Activated CD4-positive, alpha-beta T cell treated with anti-CD3 and anti-CD28 coated beads, Interleukin-2, amount 50 U/mL, for 1 hour (primary cell): ENCODE measurements around the gene GPR132.

Experiments used
- DNase-seq: peaks from one replicate; pipeline ENCODE4 v3.0.0-alpha.2; 2020

Gene GPR132

GRCh38 chr14:105059925-105060565, 5.2 kb downstream of the GPR132 start:
- no peak for DNase-seq

DNA sequence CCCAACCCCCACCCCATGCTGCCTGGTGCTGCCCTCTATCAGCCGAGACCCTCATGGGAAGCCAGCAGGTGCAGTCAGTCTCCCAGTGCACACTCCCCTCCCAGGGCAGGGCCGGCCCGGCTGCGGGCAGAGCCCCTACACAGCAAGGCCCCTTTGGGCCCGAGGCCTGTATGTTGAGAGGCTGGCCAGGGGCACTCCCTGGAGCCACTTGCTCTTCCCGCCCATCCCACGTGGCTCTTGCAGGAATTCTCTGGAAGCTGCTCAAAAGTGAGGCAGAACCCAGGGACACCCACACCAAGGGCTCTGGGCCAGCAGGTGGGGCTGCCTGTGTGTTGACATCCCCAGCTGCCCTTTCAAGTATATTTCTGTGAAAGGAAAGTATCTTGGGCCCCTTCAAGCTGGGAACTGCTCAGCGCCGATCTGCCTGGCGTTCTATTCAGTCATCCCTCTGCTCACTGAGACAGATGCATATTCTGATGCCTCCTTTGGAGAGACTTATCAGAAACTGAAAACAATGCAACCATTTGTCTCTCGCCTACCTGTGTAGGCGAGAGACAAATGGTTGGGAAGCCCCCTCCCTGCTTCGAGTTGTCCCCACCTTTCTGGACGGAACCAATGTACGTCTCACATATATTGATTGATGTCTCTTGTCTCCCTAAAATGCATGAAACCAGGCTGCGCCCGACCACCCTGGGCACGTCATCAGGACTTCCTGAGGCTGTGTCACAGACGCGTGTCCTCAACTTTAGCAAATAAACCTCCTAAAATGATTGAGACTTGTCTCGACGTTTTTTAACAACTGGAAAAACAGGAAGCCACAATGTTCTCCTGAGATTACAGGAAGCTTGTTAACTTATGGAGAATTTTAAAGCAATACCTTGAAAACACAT, 6.0 kb downstream of the GPR132 start:
- peak; percentile 64 for DNase-seq

- no peak for DNase-seq
Observed at GRCh38 chr14:105058521-105059034, 6.7 kb downstream of the GPR132 start.

DNA sequence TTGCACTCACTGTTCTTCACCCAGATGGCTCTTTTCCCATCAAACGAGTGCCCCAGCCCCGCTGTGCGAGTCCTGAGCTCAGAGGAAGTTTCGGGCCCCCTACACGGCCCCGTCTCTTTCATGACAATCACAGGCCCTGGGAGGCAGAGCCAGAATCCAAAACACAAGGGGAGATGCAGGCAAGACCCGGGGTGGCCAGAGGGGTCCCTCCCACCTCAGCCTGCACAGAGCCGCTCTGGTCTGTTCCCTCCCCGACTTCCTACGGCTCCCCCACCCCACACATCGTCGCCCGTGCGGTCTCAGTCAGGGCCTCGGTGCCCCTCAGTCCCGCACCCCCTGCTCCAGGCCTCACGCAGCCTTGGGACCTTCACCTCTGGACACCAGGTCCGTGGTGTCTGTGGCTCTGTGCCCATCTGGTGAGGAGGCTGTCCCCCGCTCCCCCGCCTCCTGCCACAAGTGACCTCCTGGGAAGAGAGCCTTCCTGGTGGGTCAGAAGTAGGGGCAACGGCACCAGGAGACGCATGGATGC, 8.9 kb downstream of the GPR132 start:
- DNase-seq, result no peak

DNA sequence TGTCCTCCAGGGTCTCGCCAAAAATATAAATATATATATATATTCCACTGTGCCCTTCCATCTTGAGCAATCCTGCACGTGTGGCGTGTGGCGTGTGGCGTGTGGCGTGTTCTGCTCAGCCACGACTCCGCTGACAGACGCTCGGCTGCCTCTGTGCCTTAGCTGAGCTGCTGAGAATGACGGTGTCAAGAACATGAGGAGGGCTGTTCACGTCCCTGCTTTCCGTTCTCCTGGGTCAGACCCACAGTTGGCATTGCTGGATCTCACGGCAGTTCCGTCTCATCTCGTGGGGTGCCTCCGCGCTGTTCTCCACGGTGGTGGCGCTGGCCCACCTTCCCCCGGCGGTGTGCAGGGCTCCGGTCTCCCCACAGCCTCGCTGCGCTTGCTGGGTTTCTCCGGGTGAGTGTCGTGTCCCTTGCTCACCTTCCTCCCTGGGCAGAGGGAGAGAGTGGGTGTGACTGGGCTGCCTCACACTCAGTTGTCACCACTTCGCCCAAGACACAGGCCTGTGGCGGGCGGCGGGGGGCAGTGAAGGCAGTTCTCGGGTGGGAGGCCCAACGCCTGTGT, 9.4 kb downstream of the GPR132 start:
- DNase-seq, result no peak

GRCh38 chr14:105055334-105055733, 9.9 kb downstream of the GPR132 start:
- no peak for DNase-seq

DNA sequence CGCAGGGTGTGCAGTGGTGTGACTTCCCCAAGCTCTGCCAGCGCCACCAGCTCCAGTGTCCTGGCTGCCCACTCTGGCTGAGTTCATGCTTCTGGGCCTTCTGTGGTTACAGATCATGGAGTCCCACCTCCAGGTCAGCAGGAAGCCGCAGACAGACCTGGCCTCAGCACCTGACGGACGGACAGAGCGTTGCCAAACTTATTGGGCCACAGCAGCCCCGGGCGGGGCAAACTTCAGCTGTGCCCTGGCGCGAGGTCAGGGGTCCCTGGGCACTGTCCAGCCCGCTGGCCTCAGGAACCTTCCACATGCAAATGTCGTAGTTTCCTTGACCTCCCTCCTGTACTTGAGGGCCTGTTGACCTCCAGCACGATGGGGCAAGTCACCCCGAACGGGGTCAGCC, 11.2 kb downstream of the GPR132 start:
- no peak for DNase-seq

DNA sequence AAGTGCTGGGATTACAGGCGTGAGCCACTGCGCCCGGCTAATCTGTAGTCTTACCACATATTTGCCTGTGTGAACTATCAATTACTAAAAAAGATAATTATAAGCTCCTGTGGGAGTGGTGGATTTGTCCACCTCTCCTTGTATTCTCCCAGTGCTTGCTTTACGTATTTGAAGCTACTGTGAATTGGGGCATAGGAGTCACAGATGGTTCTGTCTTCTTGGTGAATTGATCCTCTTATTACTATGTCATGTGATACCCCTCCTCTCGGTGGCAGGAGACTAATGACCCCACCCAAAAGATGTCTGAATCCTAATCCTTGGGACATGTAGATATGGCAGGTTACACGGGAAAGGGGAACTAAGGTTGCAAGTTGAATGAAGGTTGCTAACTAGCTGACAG, 11.8 kb downstream of the GPR132 start:
- DNase-seq, result no peak

- DNase-seq, result no peak
Observed at GRCh38 chr14:105052110-105052458, 13.1 kb downstream of the GPR132 start.

DNA sequence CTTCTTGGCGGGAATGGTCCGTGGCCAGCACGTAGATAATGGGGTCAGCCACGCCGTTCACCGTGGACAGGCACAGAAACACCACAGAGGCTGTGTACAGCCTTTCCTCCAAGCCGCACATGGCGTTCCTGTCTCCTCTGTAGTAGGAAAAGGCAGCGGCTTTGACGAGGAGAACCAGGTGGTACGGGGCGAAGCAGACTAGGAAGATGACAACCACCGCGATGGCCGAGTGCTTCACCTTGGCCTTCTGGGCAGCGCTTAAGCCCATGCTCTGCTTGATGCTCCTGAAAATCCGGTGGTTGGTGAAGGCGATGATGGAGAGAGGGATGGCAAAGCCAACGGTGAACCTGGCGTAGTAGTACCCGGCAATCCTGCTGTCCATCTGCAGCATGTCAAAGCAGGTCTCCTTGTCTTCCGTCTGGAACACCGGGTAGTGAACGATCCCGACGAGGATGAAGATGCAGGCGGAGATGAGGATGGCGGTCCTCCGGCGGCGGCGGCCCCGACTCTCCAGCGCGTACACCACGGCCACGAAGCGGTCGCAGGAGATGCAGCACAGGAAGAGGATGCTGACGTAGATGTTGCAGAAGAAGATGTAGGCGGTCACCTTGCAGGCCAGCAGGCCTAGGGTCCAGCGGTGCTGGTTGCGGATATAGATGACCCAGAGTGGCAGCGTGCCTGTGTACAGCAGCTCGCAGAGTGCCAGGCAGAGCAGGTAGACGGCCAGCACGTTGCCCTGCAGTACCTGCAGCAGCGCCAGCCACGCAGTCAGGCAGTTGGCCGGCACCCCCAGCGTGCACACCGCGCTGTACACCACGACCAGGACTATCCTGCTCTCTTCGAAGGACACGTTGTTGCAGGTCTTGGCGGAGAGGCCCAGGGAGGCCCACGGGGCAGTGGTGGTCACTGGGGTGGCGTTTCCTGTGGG, 13.8 kb downstream of the GPR132 start:
- no peak for DNase-seq

GRCh38 chr14:105050551-105050897, 14.7 kb downstream of the GPR132 start:
- DNase-seq, result no peak

DNA sequence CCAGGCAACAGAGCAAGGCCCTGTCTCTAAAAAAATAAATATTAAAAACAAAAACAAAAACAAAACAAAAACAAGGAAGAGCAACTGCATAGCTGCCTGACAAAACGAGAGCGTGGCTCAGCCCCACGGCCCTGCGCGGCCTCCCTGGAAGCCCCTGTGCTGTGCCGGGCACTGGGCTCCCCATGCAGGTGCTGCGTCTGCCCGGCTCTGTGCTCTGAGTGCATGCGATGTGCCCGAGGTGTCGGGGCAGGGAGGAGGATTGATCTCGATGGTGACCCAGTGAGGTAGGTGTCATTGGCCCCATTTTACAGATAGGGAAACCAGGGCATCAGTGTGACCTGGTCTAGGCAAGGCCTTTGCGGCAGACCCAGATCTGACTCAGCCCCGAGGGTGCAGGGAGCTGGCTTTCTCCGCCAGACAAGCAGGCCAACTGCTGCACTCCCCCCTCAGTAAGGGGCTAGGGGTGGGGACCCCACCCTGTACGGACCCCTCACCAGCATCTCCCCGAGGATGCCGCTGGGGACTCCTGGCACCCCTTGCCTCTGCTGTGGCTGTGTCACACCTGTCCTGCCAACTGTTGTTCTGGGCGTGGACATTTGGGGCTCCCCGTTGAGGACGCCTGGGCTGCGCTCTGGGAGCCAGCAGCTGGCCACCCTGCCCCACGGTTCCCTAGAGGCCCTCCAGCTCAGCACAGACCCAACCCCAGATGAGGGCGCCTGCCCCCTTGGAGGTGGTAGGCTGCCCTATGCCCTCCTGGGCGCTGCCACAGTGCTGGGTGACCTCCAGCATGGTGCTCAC, 15.3 kb downstream of the GPR132 start:
- no peak for DNase-seq

DNA sequence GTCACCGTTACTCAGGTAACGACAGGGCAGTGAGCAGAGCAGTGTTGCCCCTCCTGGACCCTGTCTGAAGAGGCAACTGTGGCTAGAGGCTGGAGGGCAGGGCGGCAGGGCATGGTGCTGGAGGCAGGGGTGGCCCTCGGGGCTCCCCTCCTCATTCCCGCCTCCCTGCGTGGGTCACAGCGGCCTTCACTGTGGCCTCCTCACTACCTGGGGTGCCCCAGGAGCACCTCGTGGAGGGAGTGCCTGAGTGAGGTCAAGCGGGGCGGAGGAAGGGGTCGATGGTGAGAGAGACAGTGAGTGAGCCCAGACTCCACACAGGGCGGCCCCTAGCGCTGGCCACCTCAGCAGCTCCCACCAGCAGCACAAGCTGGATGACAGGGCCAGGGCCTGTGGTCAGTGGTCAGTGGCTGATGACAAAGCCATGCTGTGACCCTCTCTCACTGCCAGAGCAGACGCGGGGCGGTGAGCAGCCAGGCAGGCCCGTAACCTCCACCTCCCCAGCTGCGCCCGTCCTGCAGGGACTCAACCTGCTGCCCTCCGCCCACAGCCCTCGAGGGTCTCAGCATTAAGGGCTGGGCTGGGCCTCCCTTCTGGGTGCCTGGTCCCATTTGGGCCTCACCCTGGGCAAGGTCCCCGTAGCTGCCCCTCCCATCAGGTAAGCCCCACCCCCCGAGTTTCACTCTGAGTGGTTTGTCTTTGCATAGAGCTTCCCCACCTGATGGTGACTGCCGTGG, 17.8 kb downstream of the GPR132 start:
- DNase-seq, result peak; percentile 27

DNA sequence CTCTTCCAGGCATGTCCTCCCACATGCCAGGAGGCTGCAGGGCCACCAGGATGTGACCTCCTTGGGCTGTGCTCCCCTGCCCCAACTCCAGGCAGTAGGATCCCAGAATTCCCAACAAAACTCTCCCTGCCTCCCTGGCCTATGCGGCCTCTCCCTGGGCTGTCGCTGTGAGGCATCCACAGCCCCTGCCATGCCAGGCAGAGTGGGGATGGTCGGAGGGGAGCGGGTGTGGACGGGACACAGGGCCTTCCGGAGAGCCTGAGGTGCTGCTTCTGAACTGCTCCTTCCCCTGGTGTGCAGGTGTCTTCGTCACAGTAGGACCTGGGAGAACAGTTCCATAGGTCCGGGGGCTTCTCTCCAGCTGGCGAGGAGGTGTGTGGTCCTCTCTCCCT, 18.3 kb downstream of the GPR132 start:
- no peak for DNase-seq

- DNase-seq, result peak; percentile 94
Observed at GRCh38 chr14:105045710-105046326, 19.4 kb downstream of the GPR132 start.

DNA sequence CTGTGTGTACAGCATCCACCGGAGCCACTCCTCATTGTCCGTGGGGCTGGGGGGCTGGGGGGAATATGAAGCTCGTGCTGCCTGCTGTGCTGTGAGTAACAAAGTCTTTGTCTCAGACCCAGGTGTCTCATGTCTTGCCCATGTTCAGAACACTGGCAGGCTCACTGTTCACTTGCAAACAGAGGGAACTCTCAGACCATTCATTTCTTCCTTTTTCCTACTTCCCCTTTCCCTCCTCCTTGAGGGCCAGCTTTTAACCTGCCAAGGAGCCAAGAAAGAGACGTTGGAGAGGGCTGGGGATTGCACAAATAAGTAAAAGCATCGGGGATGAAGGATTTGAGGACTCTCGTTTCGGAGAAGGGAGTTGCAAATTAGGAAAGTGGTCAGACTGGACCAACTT, 21.6 kb downstream of the GPR132 start:
- no peak for DNase-seq

DNA sequence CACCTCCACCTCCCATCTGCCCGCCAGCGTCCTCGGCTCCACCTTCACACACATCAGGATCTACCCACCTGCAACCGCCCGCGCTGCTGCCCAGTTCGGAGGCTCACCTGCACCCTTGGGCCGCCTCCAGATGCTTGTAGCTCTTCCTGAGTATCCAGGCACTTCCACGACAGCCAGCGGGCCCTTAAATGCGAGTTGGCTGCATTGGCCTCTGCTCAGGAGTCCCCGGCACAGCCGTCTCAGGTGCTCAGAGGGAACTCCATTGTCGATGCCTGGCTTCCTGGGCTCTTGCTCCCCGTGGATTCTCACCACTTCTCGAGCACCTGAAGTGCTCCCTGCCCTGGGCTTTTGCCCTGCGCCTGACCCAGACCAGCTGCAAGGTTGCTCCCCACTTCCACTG, 22.4 kb downstream of the GPR132 start:
- no peak for DNase-seq

DNA sequence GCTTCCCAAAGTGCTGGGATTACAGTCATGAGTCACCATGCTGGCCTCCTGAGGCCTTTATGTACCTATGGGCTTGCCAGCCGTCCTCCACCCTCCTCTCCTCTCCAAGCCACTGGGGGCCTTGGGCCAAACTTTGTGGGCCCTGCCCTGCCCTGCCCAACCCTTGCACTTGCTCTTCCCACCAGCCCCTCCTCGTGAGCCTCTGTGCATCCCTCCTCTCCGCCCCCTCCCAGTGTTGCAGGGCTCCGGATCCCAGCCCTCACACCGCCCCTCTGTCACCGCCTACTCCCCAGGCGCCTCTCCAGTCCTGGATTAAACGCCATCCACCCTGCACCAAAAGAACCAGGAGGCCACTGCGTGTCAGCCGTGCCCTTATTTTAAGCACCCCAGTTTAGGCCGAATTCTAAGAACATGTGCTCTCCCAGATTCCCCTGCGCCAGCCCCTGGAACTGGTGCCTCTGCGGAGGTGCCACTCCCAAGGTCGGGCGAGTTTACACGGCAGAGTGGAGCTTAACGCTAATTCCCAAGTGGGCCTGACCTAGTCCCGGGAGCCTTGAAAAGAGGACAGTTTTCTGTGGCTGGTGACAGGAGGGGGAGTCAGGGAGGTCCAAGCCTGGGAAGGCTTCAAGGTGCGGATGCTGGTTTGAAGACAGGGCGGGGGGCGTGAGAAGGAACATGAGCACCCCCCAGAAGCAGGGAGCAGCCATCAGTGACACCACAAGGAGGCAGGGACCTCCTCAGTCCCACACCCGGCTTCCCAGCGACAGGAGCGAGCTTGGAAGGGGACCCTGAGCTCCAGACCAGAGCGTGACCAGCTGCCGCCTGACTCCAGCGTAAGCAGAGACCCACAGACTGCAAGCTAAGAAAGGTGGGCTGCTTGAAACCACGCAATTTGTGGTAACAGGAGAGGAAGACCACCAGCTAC, 23.1 kb downstream of the GPR132 start:
- DNase-seq, result no peak

- no peak for DNase-seq
Observed at GRCh38 chr14:105039458-105040205, 25.6 kb downstream of the GPR132 start.
